Esophagus (tissue), 2 donors: Measurements from ENCODE around the gene IARS2. TPM values are rescaled to one million over a fixed set of nuclear protein-coding genes. Genes with fewer than 3 reads are reported as not detected.
A peak's percentile ranks its signal among the peaks of the same experiment; 100 is the strongest.
"Not testable (repeated sequence)": the region's sequence is repeated elsewhere in the genome, so short reads cannot be mapped to it uniquely, and the experiment has no call there.

Experiments
- H3K27ac ChIP-seq, 2 donors: one replicate each; pipeline ENCODE4 v1.5.1; 2013; ENCODE audit warnings: low read depth in 2 of 2, mild to moderate bottlenecking in 2 of 2, inconsistent platforms in 1 of 2, low read length in 1 of 2, moderate library complexity in 1 of 2
- H3K27me3 ChIP-seq, 2 donors: one replicate each; pipeline ENCODE4 v1.6.1; 2013; ENCODE audit warnings: low read length in 2 of 2, control low read depth in 1 of 2, mild to moderate bottlenecking in 1 of 2; ENCODE audit not compliant: insufficient read depth in 2 of 2, control insufficient read depth in 1 of 2
- H3K36me3 ChIP-seq, 2 donors: one replicate each; pipeline ENCODE4 v1.6.1; 2013; ENCODE audit warnings: low read length in 1 of 2; ENCODE audit not compliant: control insufficient read depth in 2 of 2, insufficient read depth in 2 of 2
- H3K4me1 ChIP-seq, 2 donors: one replicate each; pipeline ENCODE4 v1.6.1; 2013; ENCODE audit warnings: low read length in 1 of 2; ENCODE audit not compliant: control insufficient read depth in 2 of 2, insufficient read depth in 2 of 2
- H3K4me3 ChIP-seq, 2 donors: one replicate each; pipeline ENCODE4 v1.5.1; 2013; ENCODE audit warnings: low read length in 2 of 2, mild to moderate bottlenecking in 2 of 2, low read depth in 1 of 2, moderate library complexity in 1 of 2
- H3K9me3 ChIP-seq, 2 donors: one replicate each; pipeline ENCODE4 v1.6.1; 2013; ENCODE audit warnings: mild to moderate bottlenecking in 2 of 2, low read depth in 1 of 2, low read length in 1 of 2, moderate library complexity in 1 of 2; ENCODE audit not compliant: control insufficient read depth in 2 of 2, insufficient read depth in 1 of 2
- WGBS, 2 donors: extraction: QIAGEN DNeasy Blood & Tissue Kit; methylation state at CpG; one replicate each; pipeline ENCODE4 v1.1.7; 2013; 5-methylcytosine and 5-hydroxymethylcytosine counted together
- polyA plus RNA-seq, 2 donors: library from polyadenylated mRNA; stranded (reverse); fragments of 200-250 nt; gene quantifications; one replicate each; pipeline ENCODE4 v1.2.3, GENCODE V29; 2013
- donor health status: healthy with polysubstance abuse.
- donor health status: Bipolar disorder and iron deficiency.

Gene IARS2
- polyA plus RNA-seq, 2 donors = 12.2 to 39.6 TPM

- no peak overlapping the region for H3K27ac ChIP-seq
- WGBS, 2 donors = 88 to 92% methylated on average over 2 of the region's 2 CpGs
- H3K36me3 ChIP-seq = peaks cover 4 to 5% of the 10 kb centered on the region in 2 donors
- no peaks in the 10 kb centered on the region for H3K4me1 ChIP-seq
- H3K9me3 ChIP-seq = no peaks in the 10 kb centered on the region
- no peak overlapping the region for H3K4me3 ChIP-seq
- H3K27me3 ChIP-seq = no peaks in the 10 kb centered on the region
Measured at GRCh38 chr1:220135755-220136154, 41.8 kb downstream of the IARS2 start.

GRCh38 chr1:220137019-220137786, 43.3 kb downstream of the IARS2 start:
- no peaks in the 10 kb centered on the region for H3K9me3 ChIP-seq
- peak overlapping the region in 1 of 2 donors; percentile 4 for H3K27ac ChIP-seq
- H3K4me1 ChIP-seq = no peaks in the 10 kb centered on the region
- peaks cover 4 to 12% of the 10 kb centered on the region in 2 donors for H3K36me3 ChIP-seq
- H3K4me3 ChIP-seq = no peak overlapping the region
- WGBS, 2 donors = 77% methylated on average over 9 of the region's 9 CpGs
- H3K27me3 ChIP-seq = no peaks in the 10 kb centered on the region

- no peaks in the 10 kb centered on the region for H3K9me3 ChIP-seq
- 73 to 81% methylated on average over 6 of the region's 6 CpGs for WGBS, 2 donors
- H3K4me1 ChIP-seq = no peaks in the 10 kb centered on the region
- H3K4me3 ChIP-seq = no peak overlapping the region
- H3K27me3 ChIP-seq = no peaks in the 10 kb centered on the region
- peaks cover 2 to 10% of the 10 kb centered on the region in 2 donors for H3K36me3 ChIP-seq
- no peak overlapping the region for H3K27ac ChIP-seq
Measured at GRCh38 chr1:220139966-220140365, 46.0 kb downstream of the IARS2 start.

- no peak overlapping the region for H3K4me3 ChIP-seq
- no peaks in the 10 kb centered on the region for H3K9me3 ChIP-seq
- H3K27ac ChIP-seq = no peak overlapping the region
- 89 to 91% methylated on average over 5 of the region's 5 CpGs for WGBS, 2 donors
- H3K4me1 ChIP-seq = no peaks in the 10 kb centered on the region
- peaks cover 0 to 8% of the 10 kb centered on the region in 2 donors for H3K36me3 ChIP-seq
- H3K27me3 ChIP-seq = no peaks in the 10 kb centered on the region
Measured at GRCh38 chr1:220144051-220144450, 50.1 kb downstream of the IARS2 start.

GRCh38 chr1:220149742-220150141, 55.8 kb downstream of the IARS2 start:
- H3K36me3 ChIP-seq = peaks cover 0 to 5% of the 10 kb centered on the region in 2 donors
- H3K27ac ChIP-seq = no peak overlapping the region
- no peaks in the 10 kb centered on the region for H3K27me3 ChIP-seq
- H3K4me1 ChIP-seq = no peaks in the 10 kb centered on the region
- no peak overlapping the region for H3K4me3 ChIP-seq
- no peaks in the 10 kb centered on the region for H3K9me3 ChIP-seq
- 81 to 96% methylated on average over 1 of the region's 1 CpG for WGBS, 2 donors

- Histone ChIP-seq H3K36me3 (peaks cover 0 to 5% of the 10 kb centered on the region in 2 donors), H3K9me3 (no peaks in the 10 kb centered on the region), H3K4me1 (no peaks in the 10 kb centered on the region), H3K4me3 (no peak overlapping the region), H3K27me3 (no peaks in the 10 kb centered on the region), H3K27ac (no peak overlapping the region)
- WGBS, 2 donors = 51 to 56% methylated on average over 3 of the region's 3 CpGs
Measured at GRCh38 chr1:220151454-220151853, 57.5 kb downstream of the IARS2 start.

GRCh38 chr1:220153147-220153546, 59.2 kb downstream of the IARS2 start:
- H3K36me3 ChIP-seq = peaks cover 0 to 5% of the 10 kb centered on the region in 2 donors
- no peak overlapping the region for H3K27ac ChIP-seq
- H3K4me3 ChIP-seq = no peak overlapping the region
- H3K9me3 ChIP-seq = no peaks in the 10 kb centered on the region
- no peaks in the 10 kb centered on the region for H3K27me3 ChIP-seq
- H3K4me1 ChIP-seq = no peaks in the 10 kb centered on the region

GRCh38 chr1:220156620-220157146, 62.8 kb downstream of the IARS2 start:
- WGBS, 2 donors = 93 to 94% methylated on average over 4 of the region's 4 CpGs
- Histone ChIP-seq H3K27ac (no peak overlapping the region), H3K9me3 (no peaks in the 10 kb centered on the region), H3K4me3 (no peak overlapping the region), H3K4me1 (no peaks in the 10 kb centered on the region), H3K27me3 (no peaks in the 10 kb centered on the region), H3K36me3 (peaks cover 0 to 6% of the 10 kb centered on the region in 2 donors)

GRCh38 chr1:220157738-220158137, 63.8 kb downstream of the IARS2 start:
- H3K27ac ChIP-seq = no peak overlapping the region
- H3K27me3 ChIP-seq = no peaks in the 10 kb centered on the region
- H3K9me3 ChIP-seq = no peaks in the 10 kb centered on the region
- WGBS, 2 donors = 69 to 74% methylated on average over 2 of the region's 2 CpGs
- peaks cover 0 to 4% of the 10 kb centered on the region in 2 donors for H3K36me3 ChIP-seq
- H3K4me1 ChIP-seq = no peaks in the 10 kb centered on the region
- H3K4me3 ChIP-seq = no peak overlapping the region

- H3K9me3 ChIP-seq, H3K27me3 ChIP-seq, H3K4me1 ChIP-seq, H3K27ac ChIP-seq, H3K36me3 ChIP-seq, H3K4me3 ChIP-seq: not testable (repeated sequence)
- WGBS, 2 donors = 80 to 95% methylated on average over 7 of the region's 7 CpGs
Measured at GRCh38 chr1:220158530-220158929, 64.6 kb downstream of the IARS2 start.
